Measurements from ENCODE around the gene KAZN. TPM values are rescaled to one million over a fixed set of nuclear protein-coding genes. Genes with fewer than 3 reads are reported as not detected.
A peak's percentile ranks its signal among the peaks of the same experiment; 100 is the strongest.

Gene KAZN
- total and polyA plus RNA-seq, 2 of the 8 experiments (the other 6 are each of a cell fraction or from before 2014, with no cell fraction given): 3.7 to 11.8 TPM

- TF ChIP-seq CHD7 (IDR thresholded peaks at IDR 0.05; ENCODE audit: insufficient replicate concordance, low read length) (no peak), SIRT6 (IDR thresholded peaks at IDR 0.05; ENCODE audit: low read length) (no peak), TEAD4 (IDR thresholded peaks at IDR 0.05; ENCODE audit: low read depth, low read length) (peak; percentile 56), RAD21 (IDR thresholded peaks at IDR 0.05 in 1 of 2, conservative IDR thresholded peaks at IDR 0.05 in 1 of 2; ENCODE audit: low read depth in 2 of 2, low read length in 2 of 2) (no peak), BCL11A (IDR thresholded peaks at IDR 0.05; ENCODE audit: low read depth in 2 of 2, low read length in 2 of 2) (no peak), POLR2A (IDR thresholded peaks at IDR 0.05; ENCODE audit: control extremely low read depth in 1 of 2, low read depth in 2 of 2, low read length in 2 of 2) (no peak; a peak in 1 of 3 replicates), HDAC6 (IDR thresholded peaks at IDR 0.05; ENCODE audit: low read depth, low read length) (no peak), KDM1A (IDR thresholded peaks at IDR 0.05; ENCODE audit: borderline replicate concordance, low read length) (0 out of 2 replicates have a peak, but pooled peaks have one; percentile 60), GTF2F1 (IDR thresholded peaks at IDR 0.05; ENCODE audit: borderline replicate concordance, low read depth, low read length) (no peak)
- TF ChIP-seq, protein P1, sequence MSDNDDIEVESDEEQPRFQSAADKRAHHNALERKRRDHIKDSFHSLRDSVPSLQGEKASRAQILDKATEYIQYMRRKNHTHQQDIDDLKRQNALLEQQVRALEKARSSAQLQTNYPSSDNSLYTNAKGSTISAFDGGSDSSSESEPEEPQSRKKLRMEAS (IDR thresholded peaks at IDR 0.05): no peak
Observed at GRCh38 chr1:14597343-14598006, 1.0 kb upstream of the KAZN start (continued).
